K562 (cell line): Measurements from ENCODE around the gene GIT2. TPM values are rescaled to one million over a fixed set of nuclear protein-coding genes. Genes with fewer than 3 reads are reported as not detected.

ENCODE experiments used
- CBX1 ChIP-seq: sonication (generic); IDR thresholded peaks from 2 replicates; pipeline ENCODE4 v1.6.1; 2016; ENCODE audit warnings: antibody characterized with exemption, low read depth, mild to moderate bottlenecking
- ELF4 ChIP-seq: fragments of 450-650 bp; formaldehyde crosslinking; IDR thresholded peaks from 2 replicates; pipeline ENCODE4 v1.4.0; 2022; ENCODE audit warnings: missing genetic modification characterization
- ESRRB ChIP-seq: fragments of 250-450 bp; sonication (Bioruptor Pico); IDR thresholded peaks from 2 replicates; pipeline ENCODE4 v1.5.0; 2020; ENCODE audit warnings: mild to moderate bottlenecking, moderate library complexity, borderline replicate concordance
- HDAC3 ChIP-seq: fragments of 450-650 bp; IDR thresholded peaks from 2 replicates; pipeline ENCODE4 v1.6.1; 2018; ENCODE audit warnings: borderline replicate concordance, mild to moderate bottlenecking, moderate library complexity; ENCODE audit not compliant: partially characterized antibody
- KDM4B ChIP-seq, 2 experiments: fragments of 450-650 bp in 1 of 2; sonication (generic) in 1 of 2; IDR thresholded peaks; 2 replicates each; pipeline ENCODE4 v1.6.1; 2016 to 2017; ENCODE audit warnings: borderline replicate concordance in 2 of 2, antibody characterized with exemption in 1 of 2, low read depth in 1 of 2, mild to moderate bottlenecking in 1 of 2
- KLF1 ChIP-seq: fragments of 450-650 bp; IDR thresholded peaks from 2 replicates; pipeline ENCODE4 v1.6.1; 2016; ENCODE audit warnings: missing genetic modification characterization, missing compliant biosample characterization
- NEUROD1 ChIP-seq: fragments of 150-350 bp; IDR thresholded peaks from 2 replicates; pipeline ENCODE4 v1.6.1; 2014; ENCODE audit warnings: borderline replicate concordance, low read length, low read depth; ENCODE audit not compliant: partially characterized antibody
- POLR2A ChIP-seq: fragments of 450-650 bp; conservative IDR thresholded peaks from 2 replicates; pipeline ENCODE4 v1.6.1; 2016
- RAD21 ChIP-seq, 2 experiments: fragments of 250-450 bp in 1 of 2; fragments of 450-650 bp in 1 of 2; sonication (Bioruptor Pico) in 1 of 2; formaldehyde crosslinking in 1 of 2; IDR thresholded peaks in 1 of 2; conservative IDR thresholded peaks in 1 of 2; 2 replicates each; pipeline versions ENCODE4 v1.4.0 to v1.8.0; 2020 to 2022; ENCODE audit warnings: mild to moderate bottlenecking in 2 of 2, moderate library complexity in 1 of 2
- RCOR1 ChIP-seq, 2 experiments: IDR thresholded peaks; 2 replicates each; pipeline ENCODE4 v1.6.1; 2012; ENCODE audit warnings: low read depth in 2 of 2, low read length in 2 of 2, borderline replicate concordance in 1 of 2, improper control_type of control experiment in 1 of 2
- SMAD1 ChIP-seq: fragments of 150-350 bp; IDR thresholded peaks from 2 replicates; pipeline ENCODE4 v1.6.1; 2014; ENCODE audit warnings: low read length, low read depth; ENCODE audit not compliant: partially characterized antibody
- YY1 ChIP-seq, 3 experiments: IDR thresholded peaks; 2 replicates each; pipeline ENCODE4 v1.6.1; 2011; ENCODE audit warnings: low read length in 2 of 3, mild to moderate bottlenecking in 2 of 3, moderate library complexity in 2 of 3, borderline replicate concordance in 1 of 3, control low read depth in 1 of 3, low read depth in 1 of 3; ENCODE audit not compliant: insufficient read depth in 3 of 3, insufficient replicate concordance in 2 of 3, control insufficient read depth in 1 of 3, insufficient read length in 1 of 3; ENCODE audit errors: extremely low read depth in 1 of 3
- ZFP36 ChIP-seq: fragments of 150-350 bp; IDR thresholded peaks from 2 replicates; pipeline ENCODE4 v1.6.1; 2018; ENCODE audit warnings: low read length, low read depth; ENCODE audit not compliant: partially characterized antibody
- ZNF217 ChIP-seq: sonication (generic); formaldehyde crosslinking; IDR thresholded peaks from 2 replicates; pipeline ENCODE4 v1.8.0; 2022; ENCODE audit warnings: mild to moderate bottlenecking, missing genetic modification reagents
- ZNF764 ChIP-seq: fragments of 250-450 bp; sonication (Bioruptor Pico); IDR thresholded peaks from 2 replicates; pipeline ENCODE4 v1.4.0; 2020; ENCODE audit warnings: low read depth, mild to moderate bottlenecking, moderate library complexity
- ZNF778 ChIP-seq: fragments of 450-650 bp; formaldehyde crosslinking; IDR thresholded peaks from 2 replicates; pipeline ENCODE4 v1.4.0; 2020; ENCODE audit warnings: mild to moderate bottlenecking, moderate library complexity
- polyA plus RNA-seq, 8 experiments: library from polyadenylated mRNA; depleted of rRNA in 4 of 8; stranded (reverse) in 5 of 8; unstranded in 3 of 8; fragments of >200 nt; fragmentation: Nextera tagmentation in 2 of 8; fragmentation: Illumina TruSeq in 1 of 8; extraction: Ambion mirVana in 2 of 8; extraction: Trizol in 1 of 8; gene quantifications; 2 replicates each; pipeline versions ENCODE4 v1.2.1 to v1.2.3, GENCODE V29; 2011 to 2014; ENCODE audit warnings: inconsistent platforms in 1 of 8, missing spikeins in 1 of 8
- total RNA-seq, 7 experiments: library from RNA; depleted of rRNA in 6 of 7; stranded (reverse); fragments of >200 nt in 6 of 7; fragmentation: Illumina TruSeq in 2 of 7; extraction: Trizol in 2 of 7; gene quantifications; 2 replicates each; pipeline versions ENCODE4 v1.2.1 to v1.2.3, GENCODE V29; 2011 to 2021; ENCODE audit warnings: low replicate concordance in 1 of 7
- TF ChIP-seq, protein P1 (sequence below), 3 experiments: fragments of 200-800 bp in 1 of 3; sonication (Bioruptor generic) in 1 of 3; sonication (generic) in 1 of 3; formaldehyde crosslinking in 1 of 3; IDR thresholded peaks; 2 replicates each; pipeline versions ENCODE4 v1.6.1 to v1.8.0; 2016 to 2022; ENCODE audit warnings: mild to moderate bottlenecking in 2 of 3, missing compliant biosample characterization in 2 of 3, missing genetic modification characterization in 2 of 3, missing genetic modification reagents in 1 of 3
- TF ChIP-seq, protein P2 (sequence below): fragments of 450-650 bp; IDR thresholded peaks from 2 replicates; pipeline ENCODE4 v1.6.1; 2016; ENCODE audit warnings: missing biosample characterization, missing genetic modification characterization
- TF ChIP-seq, protein P3 (sequence below): sonication (generic); formaldehyde crosslinking; IDR thresholded peaks from 2 replicates; pipeline ENCODE4 v1.8.1; 2023; ENCODE audit warnings: mild to moderate bottlenecking, missing genetic modification reagents
- TF ChIP-seq, protein P4 (sequence below): IDR thresholded peaks from 3 replicates; pipeline ENCODE4 v1.6.1; 2011; ENCODE audit warnings: borderline replicate concordance, mild to moderate bottlenecking, moderate library complexity; ENCODE audit not compliant: insufficient read length; ENCODE audit errors: extremely low read depth

Gene GIT2
- total and polyA plus RNA-seq, 9 of the 15 experiments (the other 6 are each of a cell fraction or from before 2014, with no cell fraction given) = 4.0 to 30.4 (median 23.5) TPM

DNA sequence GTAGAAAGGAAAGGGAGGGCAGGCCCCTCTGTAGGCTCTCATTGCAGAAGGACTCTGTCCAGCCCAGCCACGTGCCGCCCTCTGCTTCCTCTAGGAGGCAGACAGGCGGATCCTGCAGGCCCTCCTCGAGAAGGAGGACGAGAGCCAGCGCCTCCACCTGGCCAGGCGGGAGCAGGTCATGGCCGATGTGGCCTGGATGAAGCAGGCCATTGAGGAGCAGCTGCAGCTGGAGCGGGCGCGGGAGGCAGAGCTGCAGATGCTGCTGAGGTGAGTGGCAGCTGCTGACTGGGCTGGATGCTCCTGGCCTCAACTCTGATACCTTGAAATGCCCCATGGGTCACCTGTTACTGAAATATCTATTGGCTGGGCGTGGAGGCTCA lies 85.2 kb downstream of the GIT2 start (continued):
- TF ChIP-seq CBX1 (no peak), POLR2A (no peak), ZNF764 (CRISPR knock-in tag) (no peak), RCOR1 (IDR thresholded peaks at IDR 0.05; ENCODE audit: borderline replicate concordance in 1 of 2, low read depth in 2 of 2, low read length in 2 of 2) (peak in 1 of 2 experiments; percentile 42; a peak in 1 of 4 replicates), KLF1 (tag) (peak; percentile 99), HDAC3 (no peak), ZNF778 (no peak), ELF4 (CRISPR knock-in tag) (no peak), KDM4B (IDR thresholded peaks at IDR 0.05; ENCODE audit: borderline replicate concordance in 2 of 2, low read depth in 1 of 2) (no peak), YY1 (IDR thresholded peaks at IDR 0.05; ENCODE audit: borderline replicate concordance in 1 of 3, control insufficient read depth in 1 of 3, extremely low read depth in 1 of 3, insufficient read depth in 3 of 3, insufficient read length in 1 of 3, insufficient replicate concordance in 2 of 3, low read depth in 1 of 3, low read length in 2 of 3) (peak in 2 of 3 experiments; percentile 39 to 63), ZFP36 (no peak), NEUROD1 (no peak), RAD21 (CRISPR knock-in tag; conservative IDR thresholded peaks at IDR 0.05 in 1 of 2, IDR thresholded peaks at IDR 0.05 in 1 of 2) (peak in 1 of 2 experiments; percentile 62; a peak in 2 of 4 replicates), ZNF217 (CRISPR knock-in tag) (no peak), SMAD1 (no peak), ESRRB (CRISPR knock-in tag) (no peak)
- TF ChIP-seq, protein P1, sequence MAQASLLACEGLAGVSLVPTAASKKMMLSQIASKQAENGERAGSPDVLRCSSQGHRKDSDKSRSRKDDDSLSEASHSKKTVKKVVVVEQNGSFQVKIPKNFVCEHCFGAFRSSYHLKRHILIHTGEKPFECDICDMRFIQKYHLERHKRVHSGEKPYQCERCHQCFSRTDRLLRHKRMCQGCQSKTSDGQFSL (CRISPR knock-in tag; IDR thresholded peaks at IDR 0.05) = no peak
- TF ChIP-seq, protein P1 (tag; IDR thresholded peaks at IDR 0.05) = no peak
- TF ChIP-seq, protein P2, sequence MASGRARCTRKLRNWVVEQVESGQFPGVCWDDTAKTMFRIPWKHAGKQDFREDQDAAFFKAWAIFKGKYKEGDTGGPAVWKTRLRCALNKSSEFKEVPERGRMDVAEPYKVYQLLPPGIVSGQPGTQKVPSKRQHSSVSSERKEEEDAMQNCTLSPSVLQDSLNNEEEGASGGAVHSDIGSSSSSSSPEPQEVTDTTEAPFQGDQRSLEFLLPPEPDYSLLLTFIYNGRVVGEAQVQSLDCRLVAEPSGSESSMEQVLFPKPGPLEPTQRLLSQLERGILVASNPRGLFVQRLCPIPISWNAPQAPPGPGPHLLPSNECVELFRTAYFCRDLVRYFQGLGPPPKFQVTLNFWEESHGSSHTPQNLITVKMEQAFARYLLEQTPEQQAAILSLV (tag) = no peak
- TF ChIP-seq, protein P3, sequence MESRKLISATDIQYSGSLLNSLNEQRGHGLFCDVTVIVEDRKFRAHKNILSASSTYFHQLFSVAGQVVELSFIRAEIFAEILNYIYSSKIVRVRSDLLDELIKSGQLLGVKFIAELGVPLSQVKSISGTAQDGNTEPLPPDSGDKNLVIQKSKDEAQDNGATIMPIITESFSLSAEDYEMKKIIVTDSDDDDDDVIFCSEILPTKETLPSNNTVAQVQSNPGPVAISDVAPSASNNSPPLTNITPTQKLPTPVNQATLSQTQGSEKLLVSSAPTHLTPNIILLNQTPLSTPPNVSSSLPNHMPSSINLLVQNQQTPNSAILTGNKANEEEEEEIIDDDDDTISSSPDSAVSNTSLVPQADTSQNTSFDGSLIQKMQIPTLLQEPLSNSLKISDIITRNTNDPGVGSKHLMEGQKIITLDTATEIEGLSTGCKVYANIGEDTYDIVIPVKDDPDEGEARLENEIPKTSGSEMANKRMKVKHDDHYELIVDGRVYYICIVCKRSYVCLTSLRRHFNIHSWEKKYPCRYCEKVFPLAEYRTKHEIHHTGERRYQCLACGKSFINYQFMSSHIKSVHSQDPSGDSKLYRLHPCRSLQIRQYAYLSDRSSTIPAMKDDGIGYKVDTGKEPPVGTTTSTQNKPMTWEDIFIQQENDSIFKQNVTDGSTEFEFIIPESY (CRISPR knock-in tag) = peak; percentile 97
- TF ChIP-seq, protein P4, sequence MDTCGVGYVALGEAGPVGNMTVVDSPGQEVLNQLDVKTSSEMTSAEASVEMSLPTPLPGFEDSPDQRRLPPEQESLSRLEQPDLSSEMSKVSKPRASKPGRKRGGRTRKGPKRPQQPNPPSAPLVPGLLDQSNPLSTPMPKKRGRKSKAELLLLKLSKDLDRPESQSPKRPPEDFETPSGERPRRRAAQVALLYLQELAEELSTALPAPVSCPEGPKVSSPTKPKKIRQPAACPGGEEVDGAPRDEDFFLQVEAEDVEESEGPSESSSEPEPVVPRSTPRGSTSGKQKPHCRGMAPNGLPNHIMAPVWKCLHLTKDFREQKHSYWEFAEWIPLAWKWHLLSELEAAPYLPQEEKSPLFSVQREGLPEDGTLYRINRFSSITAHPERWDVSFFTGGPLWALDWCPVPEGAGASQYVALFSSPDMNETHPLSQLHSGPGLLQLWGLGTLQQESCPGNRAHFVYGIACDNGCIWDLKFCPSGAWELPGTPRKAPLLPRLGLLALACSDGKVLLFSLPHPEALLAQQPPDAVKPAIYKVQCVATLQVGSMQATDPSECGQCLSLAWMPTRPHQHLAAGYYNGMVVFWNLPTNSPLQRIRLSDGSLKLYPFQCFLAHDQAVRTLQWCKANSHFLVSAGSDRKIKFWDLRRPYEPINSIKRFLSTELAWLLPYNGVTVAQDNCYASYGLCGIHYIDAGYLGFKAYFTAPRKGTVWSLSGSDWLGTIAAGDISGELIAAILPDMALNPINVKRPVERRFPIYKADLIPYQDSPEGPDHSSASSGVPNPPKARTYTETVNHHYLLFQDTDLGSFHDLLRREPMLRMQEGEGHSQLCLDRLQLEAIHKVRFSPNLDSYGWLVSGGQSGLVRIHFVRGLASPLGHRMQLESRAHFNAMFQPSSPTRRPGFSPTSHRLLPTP = no peak
